PC-9 (cell line): ENCODE data around the gene APOM. TPM values are rescaled to one million over a fixed set of nuclear protein-coding genes. Genes with fewer than 3 reads are reported as not detected.

Experiments used
- BruUV-seq: library from RNA; stranded (reverse); fragments of 400-500 nt; replicated peaks from 2 replicates; lab custom pipeline; 2021; lab: Mats Ljungman, UMichigan
- CTCF ChIA-PET: fragments of 300-600 bp; sonication (Branson Sonifier 250); formaldehyde crosslinking; loops from one replicate; lab custom pipeline; 2022; ENCODE audit warnings: antibody characterized with exemption; lab: Charles Lee
- POLR2A ChIA-PET: fragments of 300-600 bp; sonication (Branson Sonifier 250); formaldehyde crosslinking; loops from one replicate; lab custom pipeline; 2022; ENCODE audit warnings: antibody characterized with exemption; ENCODE audit not compliant: unreplicated experiment; lab: Charles Lee
- DNase-seq, 2 experiments: peaks; one replicate each; pipeline versions ENCODE4 v3.0.0 to v3.0.0-alpha.2; 2015 to 2022; ENCODE audit warnings: mixed read lengths in 1 of 2
- H2AFZ ChIP-seq: fragments of 200-600 bp; sonication (generic); 2 replicates; pipeline ENCODE4 v1.8.1; 2017; ENCODE audit warnings: antibody characterized with exemption
- H3F3A ChIP-seq: fragments of 200-600 bp; sonication (generic); 2 replicates; pipeline ENCODE4 v1.8.1; 2017; ENCODE audit warnings: antibody characterized with exemption, mild to moderate bottlenecking, low read depth; ENCODE audit not compliant: insufficient read depth
- H3K27ac ChIP-seq: fragments of 200-600 bp; sonication (generic); 2 replicates; pipeline ENCODE4 v1.6.1; 2016; ENCODE audit warnings: mixed run types
- H3K27me3 ChIP-seq: fragments of 200-600 bp; sonication (generic); 2 replicates; pipeline ENCODE4 v1.6.1; 2016; ENCODE audit warnings: low read depth, mixed run types; ENCODE audit not compliant: insufficient read depth
- H3K36me3 ChIP-seq: fragments of 200-600 bp; sonication (generic); 2 replicates; pipeline ENCODE4 v1.6.1; 2016; ENCODE audit warnings: low read depth, mixed run types
- H3K4me1 ChIP-seq: fragments of 200-600 bp; sonication (generic); replicated peaks from 2 replicates; pipeline ENCODE4 v1.6.1; 2016; ENCODE audit warnings: mixed run types; ENCODE audit not compliant: insufficient read depth
- H3K4me2 ChIP-seq: fragments of 200-600 bp; sonication (generic); 2 replicates; pipeline ENCODE4 v1.6.1; 2017; ENCODE audit warnings: mixed run types
- H3K4me3 ChIP-seq: fragments of 200-600 bp; sonication (generic); 2 replicates; pipeline ENCODE4 v1.6.1; 2016; ENCODE audit warnings: mixed run types
- H3K79me2 ChIP-seq: fragments of 200-600 bp; sonication (generic); 2 replicates; pipeline ENCODE4 v1.6.1; 2017; ENCODE audit warnings: low read depth, mixed run types
- H3K9me2 ChIP-seq: fragments of 200-600 bp; sonication (generic); 2 replicates; pipeline ENCODE4 v1.8.1; 2017; ENCODE audit warnings: mild to moderate bottlenecking; ENCODE audit not compliant: insufficient read depth
- H3K9me3 ChIP-seq: fragments of 200-600 bp; sonication (generic); 2 replicates; pipeline ENCODE4 v1.8.1; 2016; ENCODE audit warnings: low read depth; ENCODE audit not compliant: insufficient read depth
- H4K20me1 ChIP-seq: fragments of 200-600 bp; sonication (generic); 2 replicates; pipeline ENCODE4 v1.8.1; 2017; ENCODE audit not compliant: insufficient read depth
- CTCF ChIP-seq: fragments of 200-600 bp; sonication (generic); conservative IDR thresholded peaks from 2 replicates; pipeline ENCODE4 v1.6.1; 2017; ENCODE audit warnings: mixed run types, antibody characterized with exemption, mild to moderate bottlenecking, moderate library complexity
- EZH2 ChIP-seq: fragments of 200-600 bp; sonication (generic); IDR thresholded peaks from 2 replicates; pipeline ENCODE4 v1.8.0; 2017; ENCODE audit warnings: antibody characterized with exemption, low read depth
- intact Hi-C: fragments of 100-400 bp; cut with micrococcal nuclease; formaldehyde crosslinking; loops from one replicate; pipeline ENCODE4 v1.10.0; 2022; ENCODE audit not compliant: unreplicated experiment
- total RNA-seq: library from RNA; stranded (reverse); gene quantifications from 2 replicates; pipeline ENCODE4 v1.2.3, GENCODE V29; 2021

The APOM gene
- total RNA-seq, 1 experiment from 2014 or later, result 2.9 TPM

GRCh38 chr6:31702819-31703716 is 47.4 kb downstream of the APOM start, which contains the start of gene ABHD16A:
Gene ABHD16A (minus strand): TSS chr6:31703324. CDS start chr6:31703281, 43 bp downstream.
- intact Hi-C loops, result loop anchor here (2.0 kb wide), 2 partner anchors 36 to 50 kb away; partner anchors contain the start of gene BAG6
- no peak for TF ChIP-seq EZH2
- no peak for TF ChIP-seq CTCF
- H3K9me3 ChIP-seq, result no peaks in the 10 kb centered on the region
- ChIA-PET CTCF (no interaction called here), POLR2A (interaction anchor here (0.5 to 0.7 kb wide), 4 partner anchors 17 to 487 kb away, joined by 3 to 15 read pairs (median 4); partner anchors contain the start of gene PBX2)
- H3K27me3 ChIP-seq, result no peaks in the 10 kb centered on the region
- H2AFZ ChIP-seq, result peak within 1 kb of the TSS; percentile 88
- 0 out of 2 replicates have a peak, but pooled peaks cover 3% of the 10 kb centered on the region for H3K36me3 ChIP-seq
- H3K4me3 ChIP-seq, result peak within 1 kb of the TSS; percentile 83
- peaks cover 14% of the 10 kb centered on the region for H3K4me1 ChIP-seq
- no peaks in the 10 kb centered on the region for H4K20me1 ChIP-seq
- peak within 1 kb of the TSS; percentile 77 for H3K27ac ChIP-seq
- peaks cover 25% of the 10 kb centered on the region for H3K79me2 ChIP-seq
- BruUV-seq, result TSS peak; percentile 49
- H3F3A ChIP-seq, result no peaks in the 10 kb centered on the region
- DNase-seq, result peak; percentile 93 to 96
- no peaks in the 10 kb centered on the region for H3K9me2 ChIP-seq
- peak within 1 kb of the TSS; percentile 97 for H3K4me2 ChIP-seq

- Histone ChIP-seq H3F3A (no peaks in the 10 kb centered on the region), H3K27me3 (no peaks in the 10 kb centered on the region), H3K4me1 (peaks cover 14% of the 10 kb centered on the region), H3K4me2 (no peak overlapping the region), H3K9me3 (no peaks in the 10 kb centered on the region), H3K9me2 (no peaks in the 10 kb centered on the region), H3K79me2 (peaks cover 18% of the 10 kb centered on the region), H3K4me3 (no peak overlapping the region), H3K36me3 (no peaks in the 10 kb centered on the region), H4K20me1 (no peaks in the 10 kb centered on the region), H2AFZ (no peak overlapping the region), H3K27ac (no peak overlapping the region)
- intact Hi-C loops, result no loop called here
- TF ChIP-seq EZH2 (no peak), CTCF (no peak)
- CTCF ChIA-PET, result interaction anchor here (0.6 kb wide), 1 partner anchor 35 kb away, joined by 7 read pairs; no protein-coding TSS in a partner anchor
- BruUV-seq, result no TSS peak
- POLR2A ChIA-PET, result interaction anchor here (0.6 kb wide), 1 partner anchor 10 kb away, joined by 33 read pairs; no protein-coding TSS in a partner anchor
- DNase-seq, result no peak
These were observed 50.2 kb downstream of the APOM start for GRCh38 chr6:31705931-31706330.

- ChIA-PET POLR2A (interaction anchor here (0.6 kb wide), 1 partner anchor 14 kb away, joined by 3 read pairs; no protein-coding TSS in a partner anchor), CTCF (interaction anchor here (0.6 kb wide), 1 partner anchor 29 kb away, joined by 5 read pairs; no protein-coding TSS in a partner anchor)
- H3K36me3 ChIP-seq, result no peaks in the 10 kb centered on the region
- H3K79me2 ChIP-seq, result peaks cover 11% of the 10 kb centered on the region
- H4K20me1 ChIP-seq, result no peaks in the 10 kb centered on the region
- intact Hi-C loops, result no loop called here
- peaks cover 12% of the 10 kb centered on the region for H3K4me1 ChIP-seq
- H3K27me3 ChIP-seq, result no peaks in the 10 kb centered on the region
- no peak within 1 kb of the TSS for H3K4me3 ChIP-seq
- no peak within 1 kb of the TSS for H3K4me2 ChIP-seq
- no TSS peak for BruUV-seq
- H3K9me2 ChIP-seq, result no peaks in the 10 kb centered on the region
- no peak for DNase-seq
- H2AFZ ChIP-seq, result no peak within 1 kb of the TSS; the same call in 1 of the 2 replicates
- no peak for TF ChIP-seq CTCF
- no peak for TF ChIP-seq EZH2
- H3K9me3 ChIP-seq, result no peaks in the 10 kb centered on the region
- no peaks in the 10 kb centered on the region for H3F3A ChIP-seq
- H3K27ac ChIP-seq, result no peak within 1 kb of the TSS
These were observed 50.9 kb downstream of the APOM start, which contains the start of gene LY6G6F for GRCh38 chr6:31706599-31706998. Gene LY6G6F (plus strand): TSS chr6:31706866. CDS start chr6:31706907, 41 bp downstream.
